Skeletal muscle satellite cell (primary cell): Measurements from ENCODE around the gene TMEM250.

ENCODE experiments used
- H3K27me3 ChIP-seq: 2 replicates; pipeline ENCODE4 v1.7.0; 2013; ENCODE audit warnings: low read length; ENCODE audit not compliant: control insufficient read depth, insufficient read depth
- H3K36me3 ChIP-seq: 2 replicates; pipeline ENCODE4 v1.7.0; 2013; ENCODE audit warnings: mild to moderate bottlenecking, control low read depth, low read length; ENCODE audit not compliant: insufficient read depth
- H3K4me1 ChIP-seq: 2 replicates; pipeline ENCODE4 v1.7.0; 2013; ENCODE audit warnings: low read length; ENCODE audit not compliant: control insufficient read depth, insufficient read depth
- H3K4me2 ChIP-seq: 2 replicates; pipeline ENCODE4 v1.7.0; 2013; ENCODE audit warnings: mild to moderate bottlenecking, low read length
- H3K4me3 ChIP-seq: 2 replicates; pipeline ENCODE4 v1.7.0; 2013; ENCODE audit warnings: low read length
- H3K9ac ChIP-seq: 2 replicates; pipeline ENCODE4 v1.7.0; 2013; ENCODE audit warnings: mild to moderate bottlenecking, low read depth, low read length, moderate library complexity
- H3K9me3 ChIP-seq: replicated peaks from 2 replicates; pipeline ENCODE4 v1.7.0; 2013; ENCODE audit warnings: mild to moderate bottlenecking, control low read depth, low read length

The TMEM250 gene

DNA sequence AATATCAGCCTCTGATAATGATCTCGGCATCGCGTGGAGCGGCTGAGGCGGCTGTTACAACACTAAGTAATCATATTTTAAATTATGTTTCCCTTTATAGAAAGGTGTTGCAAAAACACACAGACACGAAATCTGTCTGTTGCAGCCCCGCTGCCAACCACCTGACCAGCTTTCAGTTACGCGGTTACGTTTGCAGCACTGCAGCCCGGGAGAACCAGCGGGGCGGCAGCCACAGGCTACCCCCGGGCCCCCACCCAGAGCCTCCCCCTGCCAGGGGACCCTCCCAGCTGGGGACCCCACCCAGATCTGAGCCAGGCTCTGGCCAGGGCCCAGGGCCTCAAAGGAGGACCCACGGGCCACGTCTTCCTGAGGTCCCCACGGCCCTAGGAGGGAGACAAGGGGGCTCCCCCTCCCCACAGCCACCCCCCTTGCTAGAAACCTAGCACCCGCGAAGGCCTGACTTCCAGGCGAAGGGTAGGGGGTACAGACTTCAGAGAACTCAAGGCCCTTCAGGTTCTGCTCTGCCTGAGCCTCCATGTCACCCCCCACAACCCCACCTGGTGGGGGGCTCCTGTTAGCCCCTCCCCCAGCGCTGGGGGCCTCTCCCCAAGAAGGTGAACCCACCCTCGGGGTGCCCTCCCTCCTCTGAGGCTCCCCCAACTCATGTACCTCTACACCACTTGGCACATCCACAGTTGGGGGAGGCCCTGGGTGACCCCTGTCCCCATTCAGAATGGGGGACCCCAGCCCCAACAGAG, 29.6 kb downstream of the TMEM250 start:
- H3K27me3 ChIP-seq, result no peaks in the 10 kb centered on the region
- H3K4me1 ChIP-seq, result peaks cover 46% of the 10 kb centered on the region
- H3K9me3 ChIP-seq, result no peaks in the 10 kb centered on the region
- no peak overlapping the region for H3K9ac ChIP-seq
- H3K4me2 ChIP-seq, result no peak overlapping the region
- H3K36me3 ChIP-seq, result peaks cover 6% of the 10 kb centered on the region
- H3K4me3 ChIP-seq, result no peak overlapping the region

DNA sequence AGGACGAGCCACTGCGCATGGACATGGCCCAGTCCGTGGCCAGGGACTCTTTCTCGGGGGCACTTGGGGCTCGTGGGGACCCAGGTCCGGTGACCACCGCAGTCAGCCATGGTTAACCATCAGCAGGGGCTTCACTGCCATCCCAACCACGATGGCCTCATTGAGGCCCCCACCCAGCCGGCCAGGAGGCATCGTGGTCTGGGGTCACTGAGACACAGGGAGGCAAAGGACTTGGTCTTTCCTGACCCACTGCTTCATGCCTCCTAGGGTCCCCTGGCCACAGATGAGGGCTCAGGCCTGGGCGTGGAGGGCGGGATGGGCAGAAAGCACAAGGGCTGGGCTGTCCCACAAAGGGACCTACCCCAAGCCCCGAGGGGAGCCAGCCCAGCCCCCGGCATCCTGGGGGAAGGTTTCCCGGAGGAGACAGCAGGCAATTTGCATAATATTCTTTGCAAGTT, 30.2 kb downstream of the TMEM250 start:
- H3K4me1 ChIP-seq, result peaks cover 41% of the 10 kb centered on the region
- H3K27me3 ChIP-seq, result no peaks in the 10 kb centered on the region
- no peak overlapping the region for H3K9ac ChIP-seq
- H3K4me2 ChIP-seq, result no peak overlapping the region
- no peak overlapping the region for H3K4me3 ChIP-seq
- H3K36me3 ChIP-seq, result peaks cover 6% of the 10 kb centered on the region
- no peaks in the 10 kb centered on the region for H3K9me3 ChIP-seq

DNA sequence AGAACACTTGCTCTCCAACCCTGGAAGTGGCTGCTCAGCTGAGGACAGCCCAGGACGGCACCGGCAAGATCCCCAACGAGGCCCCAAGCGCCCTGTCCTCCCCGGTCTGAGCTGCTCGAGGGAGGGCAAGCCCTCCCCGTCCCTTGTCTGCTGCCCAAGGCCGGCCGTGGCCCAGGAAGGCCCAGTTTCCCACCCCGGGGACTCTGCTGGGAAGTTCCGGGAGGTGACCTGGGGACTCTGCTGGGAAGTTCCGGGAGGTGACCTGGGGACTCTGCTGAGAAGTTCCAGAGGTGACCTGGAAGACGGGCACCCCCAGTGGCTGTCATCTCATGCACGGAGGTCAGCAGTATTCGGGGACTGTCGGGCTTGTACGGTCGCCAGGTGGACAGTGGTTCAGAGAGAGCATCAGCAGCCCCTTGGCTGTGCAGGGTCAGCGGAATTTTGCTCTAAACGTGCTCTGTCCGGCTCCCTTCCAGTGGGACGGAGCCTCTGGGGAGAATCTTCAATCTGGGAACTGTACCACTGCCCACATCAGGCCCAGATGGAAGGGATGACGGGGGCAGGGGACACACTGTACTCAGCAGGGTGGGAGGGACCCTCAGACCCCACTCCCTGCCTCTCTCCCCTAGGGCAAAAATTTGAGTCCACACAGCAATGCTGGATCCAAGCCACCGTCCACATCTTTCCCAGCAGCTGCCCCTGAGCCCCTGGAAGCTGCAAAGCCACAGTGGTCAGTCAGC, 30.8 kb downstream of the TMEM250 start:
- Histone ChIP-seq H3K4me2 (no peak overlapping the region), H3K27me3 (no peaks in the 10 kb centered on the region), H3K4me1 (peaks cover 35% of the 10 kb centered on the region), H3K36me3 (peaks cover 9% of the 10 kb centered on the region), H3K4me3 (no peak overlapping the region), H3K9me3 (no peaks in the 10 kb centered on the region), H3K9ac (no peak overlapping the region)

DNA sequence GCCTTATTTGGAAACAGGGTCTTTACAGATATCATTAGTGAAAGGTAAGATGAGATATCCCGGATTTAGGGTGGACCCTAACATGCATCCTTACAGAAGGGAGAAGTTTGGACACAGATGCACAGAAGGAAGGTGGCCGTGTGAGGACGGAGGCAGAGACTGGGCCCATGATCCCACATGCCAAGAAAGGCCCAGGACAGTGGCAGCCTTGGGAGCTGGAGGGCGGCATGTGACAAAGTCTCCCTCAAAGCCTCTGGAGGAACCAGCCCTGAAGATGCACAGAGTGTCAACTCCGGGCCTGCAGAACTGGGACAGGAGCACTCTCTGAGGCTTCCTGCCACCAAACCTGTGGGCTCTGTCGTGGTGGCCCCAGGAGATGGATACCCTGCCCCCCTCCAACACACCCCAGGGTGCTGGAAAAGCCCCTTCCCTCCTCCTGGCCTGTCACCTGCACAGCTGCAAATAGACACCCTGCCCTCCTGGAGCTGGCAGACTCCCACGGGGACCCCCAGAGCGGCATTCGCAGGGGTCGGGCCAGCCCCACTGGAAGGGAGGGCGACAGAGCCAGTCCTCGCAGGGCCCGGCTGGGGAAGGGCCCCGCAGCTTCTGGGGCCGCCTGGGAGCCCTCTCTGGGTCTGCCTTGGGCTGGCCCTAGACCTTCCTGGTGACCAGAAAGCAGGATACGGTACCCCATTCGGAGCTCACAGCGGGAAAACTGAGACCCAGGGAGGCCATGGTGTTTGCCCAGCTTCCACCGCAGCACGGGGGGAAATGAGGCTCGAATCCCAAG, 31.5 kb downstream of the TMEM250 start:
- H3K4me1 ChIP-seq, result peaks cover 32% of the 10 kb centered on the region
- H3K9ac ChIP-seq, result no peak overlapping the region
- peaks cover 5% of the 10 kb centered on the region for H3K36me3 ChIP-seq
- H3K27me3 ChIP-seq, result no peaks in the 10 kb centered on the region
- no peak overlapping the region for H3K4me2 ChIP-seq
- H3K4me3 ChIP-seq, result no peak overlapping the region
- no peaks in the 10 kb centered on the region for H3K9me3 ChIP-seq

DNA sequence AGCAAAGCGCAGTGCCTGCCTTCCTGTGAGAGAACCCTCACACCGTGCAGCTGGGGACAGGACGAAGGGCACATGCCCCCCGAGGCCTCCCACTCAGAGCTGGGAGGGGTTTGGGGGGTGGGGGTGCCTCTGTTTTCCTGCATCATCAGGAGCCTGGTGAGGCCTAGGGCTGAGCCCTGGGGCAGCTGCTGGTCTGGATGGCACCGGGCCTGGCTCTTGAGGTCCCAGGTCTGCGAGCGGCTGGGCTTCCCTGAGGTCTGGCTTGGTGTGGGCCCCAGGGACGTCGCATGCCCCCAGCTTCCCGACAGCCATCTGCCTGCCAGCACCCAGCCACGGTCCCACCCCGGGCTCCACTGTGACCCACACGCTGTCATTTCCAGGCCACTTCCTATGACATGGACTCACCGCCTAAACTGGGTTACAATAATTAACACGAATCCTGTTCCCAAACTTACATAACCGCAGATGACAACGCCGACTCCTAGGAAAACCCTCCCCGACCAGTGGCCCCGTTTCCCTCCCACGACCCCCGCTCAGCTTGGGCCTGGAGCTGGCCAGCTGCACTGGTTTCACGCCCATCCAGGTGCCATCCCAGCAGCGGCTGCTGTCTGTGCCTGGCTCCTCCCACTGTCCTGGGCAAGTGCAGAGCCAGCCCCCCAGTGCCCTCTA, 32.3 kb downstream of the TMEM250 start:
- Histone ChIP-seq H3K27me3 (no peaks in the 10 kb centered on the region), H3K9ac (no peak overlapping the region), H3K4me1 (peaks cover 24% of the 10 kb centered on the region), H3K9me3 (no peaks in the 10 kb centered on the region), H3K36me3 (peaks cover 4% of the 10 kb centered on the region), H3K4me3 (no peak overlapping the region), H3K4me2 (peak overlapping the region; percentile 54)

DNA sequence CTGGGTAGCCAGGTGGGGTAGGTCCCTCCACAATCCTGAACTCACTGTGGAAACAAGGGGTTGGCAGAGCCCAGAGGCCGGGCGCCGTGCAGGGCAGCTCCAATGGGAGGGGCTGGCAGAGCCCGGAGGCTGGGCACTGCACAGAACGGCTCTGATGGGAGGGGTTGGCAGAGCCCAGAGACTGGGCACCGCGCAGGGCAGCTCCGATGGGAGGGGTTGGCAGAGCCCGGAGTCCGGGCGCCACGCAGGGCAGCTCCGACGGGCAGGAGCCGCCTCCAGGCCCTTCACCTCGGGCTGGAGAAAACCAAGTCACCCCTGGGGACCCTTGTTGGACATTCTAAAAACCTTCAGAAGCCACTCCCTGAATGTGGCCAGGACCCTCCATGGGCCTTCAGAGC, 32.9 kb downstream of the TMEM250 start:
- Histone ChIP-seq H3K9ac (no peak overlapping the region), H3K4me1 (peaks cover 22% of the 10 kb centered on the region), H3K4me2 (peak overlapping the region; percentile 54), H3K9me3 (no peaks in the 10 kb centered on the region), H3K36me3 (peaks cover 4% of the 10 kb centered on the region), H3K27me3 (no peaks in the 10 kb centered on the region), H3K4me3 (no peak overlapping the region)

DNA sequence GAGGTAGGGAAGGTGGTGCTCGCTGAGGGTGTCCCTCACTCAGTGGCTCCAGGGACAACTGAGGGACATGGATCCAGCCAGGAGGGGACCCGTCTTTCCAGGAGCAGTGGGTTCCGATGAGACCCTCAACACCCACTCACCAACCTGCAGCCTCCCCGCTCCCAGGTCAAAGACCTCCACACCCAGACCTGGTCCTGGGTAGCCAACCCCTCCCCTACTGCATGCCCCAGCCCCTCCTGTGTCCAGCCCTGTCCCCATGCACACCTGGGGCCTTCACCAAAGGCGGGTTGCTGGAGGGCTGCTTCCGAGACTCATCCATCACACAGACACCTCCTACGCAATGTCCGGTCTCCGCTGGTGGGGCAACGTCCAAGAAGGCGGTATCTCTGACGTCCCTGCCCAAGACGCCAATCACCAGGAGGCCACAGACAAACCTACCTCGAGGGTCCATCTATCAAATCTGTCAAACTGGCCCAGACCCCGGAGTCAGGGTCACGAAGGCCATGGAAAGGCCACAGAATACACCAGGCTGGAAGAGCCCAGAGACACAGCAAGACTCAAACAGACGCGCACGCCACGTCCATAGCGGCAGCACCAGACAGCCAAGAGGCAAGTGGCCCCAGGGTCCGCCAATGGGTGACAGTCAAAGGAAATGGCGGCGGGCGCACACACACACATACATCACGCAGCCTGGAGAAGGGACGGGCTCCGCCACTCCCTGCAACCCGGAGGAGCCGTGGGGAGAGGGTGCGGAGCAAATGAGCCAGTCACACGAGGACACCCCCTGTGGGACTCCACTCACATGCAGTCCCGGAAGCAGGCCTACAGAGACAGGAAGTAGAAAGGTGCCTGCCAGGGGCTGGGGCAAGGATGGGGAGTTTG, 34.4 kb downstream of the TMEM250 start:
- Histone ChIP-seq H3K9ac (no peak overlapping the region), H3K27me3 (no peaks in the 10 kb centered on the region), H3K4me3 (no peak overlapping the region), H3K36me3 (peaks cover 4% of the 10 kb centered on the region), H3K4me2 (no peak overlapping the region), H3K9me3 (no peaks in the 10 kb centered on the region), H3K4me1 (peaks cover 30% of the 10 kb centered on the region)

DNA sequence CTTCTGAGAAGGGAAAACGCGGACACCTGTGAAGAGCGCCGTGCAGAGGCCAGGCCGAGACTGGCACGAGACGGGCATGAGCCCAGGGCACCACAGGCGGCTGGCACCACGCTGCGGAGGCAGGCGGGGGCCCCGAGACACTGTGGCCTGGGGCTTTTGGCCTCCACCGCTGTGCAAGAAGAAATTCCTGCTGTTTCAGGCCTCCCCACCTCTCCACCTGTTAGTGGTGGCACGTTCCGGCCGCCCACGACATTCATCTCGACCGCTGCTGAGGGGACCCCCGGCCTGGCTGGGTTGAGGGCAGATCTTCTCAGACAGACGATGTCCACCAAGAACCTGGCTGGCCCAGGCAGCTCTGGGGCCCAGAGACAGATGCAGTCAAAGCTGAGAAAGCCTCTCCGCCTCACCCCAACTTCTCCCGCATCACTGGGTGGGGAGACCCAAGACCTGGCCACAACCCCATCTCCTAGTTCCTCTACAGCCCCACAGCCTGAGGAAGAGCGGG, 35.1 kb downstream of the TMEM250 start:
- Histone ChIP-seq H3K27me3 (no peaks in the 10 kb centered on the region), H3K4me1 (peaks cover 34% of the 10 kb centered on the region), H3K36me3 (peaks cover 4% of the 10 kb centered on the region), H3K4me3 (no peak overlapping the region), H3K4me2 (no peak overlapping the region), H3K9ac (no peak overlapping the region), H3K9me3 (no peaks in the 10 kb centered on the region)

DNA sequence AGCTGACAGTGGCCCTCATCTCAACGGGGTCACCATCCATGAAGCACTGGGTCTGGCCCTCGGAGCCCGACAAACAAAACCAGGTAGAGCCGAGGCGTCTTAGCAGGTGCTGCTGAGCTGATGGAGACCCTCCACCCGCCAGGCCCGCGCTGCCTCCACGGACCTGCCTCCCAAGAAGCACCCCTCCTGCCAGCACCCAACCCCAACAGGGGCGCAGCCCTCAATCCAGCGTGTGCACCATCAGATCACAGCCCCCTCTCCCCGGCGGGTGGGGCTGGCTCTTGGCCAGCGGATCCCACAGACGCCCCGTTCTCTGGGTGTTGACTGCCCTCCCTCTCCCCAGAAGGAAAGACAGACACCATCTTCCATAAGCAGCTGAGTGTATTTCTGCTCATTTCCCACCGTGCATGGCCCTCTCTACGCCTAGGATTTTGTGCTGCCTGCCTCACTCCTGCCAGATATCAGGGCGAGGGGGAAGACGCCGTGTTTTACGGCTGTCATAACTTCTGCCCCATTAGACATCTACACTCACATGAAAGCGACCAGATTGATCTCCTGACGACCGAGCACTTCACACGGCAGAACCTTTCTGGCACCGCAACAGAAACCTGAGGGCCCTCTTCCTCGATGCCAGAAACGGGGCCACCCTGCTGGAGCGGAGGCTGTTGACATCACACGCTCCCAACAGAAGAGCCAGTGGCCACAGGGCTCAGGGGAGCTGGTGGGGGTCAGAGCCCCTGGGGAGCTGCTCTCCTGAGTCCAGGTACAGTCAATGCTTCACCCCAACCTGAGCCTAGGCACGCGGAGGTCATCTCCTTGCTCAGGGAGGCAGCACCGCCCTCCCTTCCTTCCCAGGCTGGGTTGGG, 35.9 kb downstream of the TMEM250 start:
- peaks cover 34% of the 10 kb centered on the region for H3K4me1 ChIP-seq
- no peak overlapping the region for H3K9ac ChIP-seq
- no peak overlapping the region for H3K4me3 ChIP-seq
- peaks cover 4% of the 10 kb centered on the region for H3K36me3 ChIP-seq
- no peaks in the 10 kb centered on the region for H3K9me3 ChIP-seq
- no peaks in the 10 kb centered on the region for H3K27me3 ChIP-seq
- no peak overlapping the region for H3K4me2 ChIP-seq
